GM10266 (cell line): Measurements from ENCODE around the gene MRS2.
"Not testable (repeated sequence)": the region's sequence is repeated elsewhere in the genome, so short reads cannot be mapped to it uniquely, and the experiment has no call there.

Experiments used
- DNase-seq: peaks from one replicate; pipeline ENCODE4 v3.0.0; 2012; ENCODE audit errors: extremely low spot score
- CTCF ChIP-seq: IDR thresholded peaks from 2 replicates; pipeline ENCODE4 v1.5.1; 2012; ENCODE audit warnings: mild to moderate bottlenecking, low read depth; ENCODE audit not compliant: control insufficient read depth, insufficient read depth; ENCODE audit errors: missing control alignments

MRS2 gene

GRCh38 chr6:24412294-24412693 lies 9.6 kb downstream of the MRS2 start:
- DNase-seq: no peak
- no peak for TF ChIP-seq CTCF

GRCh38 chr6:24414531-24414930 lies 11.8 kb downstream of the MRS2 start:
- DNase-seq: not testable (repeated sequence)

GRCh38 chr6:24415753-24416152 lies 13.0 kb downstream of the MRS2 start:
- no peak for DNase-seq
- TF ChIP-seq CTCF: no peak

GRCh38 chr6:24419526-24419925 lies 16.8 kb downstream of the MRS2 start:
- no peak for TF ChIP-seq CTCF
- no peak for DNase-seq

- TF ChIP-seq CTCF: no peak
- no peak for DNase-seq
Measured at GRCh38 chr6:24425091-24425490, 22.4 kb downstream of the MRS2 start.

GRCh38 chr6:24426729-24427446 lies 24.2 kb downstream of the MRS2 start:
- TF ChIP-seq CTCF: no peak
- no peak for DNase-seq

GRCh38 chr6:24428615-24429014 lies 25.9 kb downstream of the MRS2 start:
- DNase-seq: no peak
- no peak for TF ChIP-seq CTCF

GRCh38 chr6:24429146-24429545 lies 26.4 kb downstream of the MRS2 start:
- no peak for DNase-seq
- TF ChIP-seq CTCF: no peak
